DND-41 (cell line): ENCODE data around the gene IFIT2.

Source experiments
- ATAC-seq: fragments of 200-7000 bp; cut with Tn5 transposase; 3 replicates; pipeline ENCODE4 v1.9.1; 2021; ENCODE audit warnings: low read depth; ENCODE audit not compliant: insufficient read depth
- DNase-seq: peaks from one replicate; pipeline ENCODE4 v3.0.0-alpha.2; 2020
- H2AFZ ChIP-seq: 2 replicates; pipeline ENCODE4 v1.6.0; 2012; ENCODE audit warnings: low read depth, low read length
- H3K27ac ChIP-seq: 2 replicates; pipeline ENCODE4 v1.5.1; 2012; ENCODE audit warnings: low read length, inconsistent platforms
- H3K27me3 ChIP-seq: fragments of 200-600 bp; sonication (generic); 2 replicates; pipeline ENCODE4 v1.6.0; 2012; ENCODE audit warnings: low read length, mild to moderate bottlenecking, inconsistent platforms; ENCODE audit not compliant: insufficient read depth, poor library complexity
- H3K36me3 ChIP-seq: 2 replicates; pipeline ENCODE4 v1.5.1; 2012; ENCODE audit warnings: low read length, inconsistent platforms; ENCODE audit not compliant: insufficient read depth
- H3K4me1 ChIP-seq: 2 replicates; pipeline ENCODE4 v1.5.1; 2012; ENCODE audit warnings: mild to moderate bottlenecking, low read length; ENCODE audit not compliant: insufficient read depth
- H3K4me2 ChIP-seq: 2 replicates; pipeline ENCODE4 v1.6.0; 2012; ENCODE audit warnings: mild to moderate bottlenecking, moderate library complexity, low read length, inconsistent platforms; ENCODE audit not compliant: insufficient read depth
- H3K4me3 ChIP-seq, 2 experiments: fragments of 200-600 bp in 1 of 2; shearing (Covaris generic) in 1 of 2; 2 replicates each; pipeline ENCODE4 v1.5.1; 2012 to 2016; ENCODE audit warnings: inconsistent platforms in 2 of 2, low read length in 2 of 2, mild to moderate bottlenecking in 2 of 2, low read depth in 1 of 2, moderate library complexity in 1 of 2
- H3K79me2 ChIP-seq: 2 replicates; pipeline ENCODE4 v1.6.0; 2012; ENCODE audit warnings: low read length, inconsistent platforms; ENCODE audit not compliant: insufficient read depth
- H3K9ac ChIP-seq: 2 replicates; pipeline ENCODE4 v1.6.0; 2012; ENCODE audit warnings: low read depth, mild to moderate bottlenecking, inconsistent platforms, low read length, moderate library complexity
- H3K9me3 ChIP-seq: 2 replicates; pipeline ENCODE4 v1.5.1; 2012; ENCODE audit warnings: low read length, moderate library complexity, mild to moderate bottlenecking, inconsistent platforms; ENCODE audit not compliant: insufficient read depth, severe bottlenecking
- H4K20me1 ChIP-seq: 2 replicates; pipeline ENCODE4 v1.6.0; 2012; ENCODE audit warnings: low read length; ENCODE audit not compliant: insufficient read depth
- CTCF ChIP-seq: IDR thresholded peaks from 2 replicates; pipeline ENCODE4 v1.5.1; 2012; ENCODE audit warnings: borderline replicate concordance, low read length, moderate library complexity, mild to moderate bottlenecking; ENCODE audit not compliant: poor library complexity, severe bottlenecking; ENCODE audit errors: extremely low read depth
- EZH2 ChIP-seq: IDR thresholded peaks from 3 replicates; pipeline ENCODE4 v1.6.1; 2012; ENCODE audit warnings: borderline replicate concordance, low read depth, mild to moderate bottlenecking, moderate library complexity, low read length, inconsistent platforms; ENCODE audit not compliant: severe bottlenecking

IFIT2 gene

GRCh38 chr10:89345367-89346000 is 43.6 kb downstream of the IFIT2 start:
- H3K36me3 ChIP-seq = no peaks in the 10 kb centered on the region
- no peaks in the 10 kb centered on the region for H4K20me1 ChIP-seq
- no peaks in the 10 kb centered on the region for H3K9me3 ChIP-seq
- no peak overlapping the region for H3K4me2 ChIP-seq
- ATAC-seq (no peak), DNase-seq (no peak)
- no peak overlapping the region for H3K27ac ChIP-seq
- no peak overlapping the region for H3K9ac ChIP-seq
- no peaks in the 10 kb centered on the region for H3K27me3 ChIP-seq
- TF ChIP-seq CTCF (no peak), EZH2 (no peak)
- no peak overlapping the region for H3K4me3 ChIP-seq
- H3K4me1 ChIP-seq = no peaks in the 10 kb centered on the region
- H3K79me2 ChIP-seq = no peaks in the 10 kb centered on the region
- no peak overlapping the region for H2AFZ ChIP-seq

GRCh38 chr10:89346405-89347254 is 44.8 kb downstream of the IFIT2 start:
- H3K9ac ChIP-seq = no peak overlapping the region
- DNase-seq (no peak), ATAC-seq (no peak)
- H3K27me3 ChIP-seq = no peaks in the 10 kb centered on the region
- H3K9me3 ChIP-seq = no peaks in the 10 kb centered on the region
- no peaks in the 10 kb centered on the region for H3K4me1 ChIP-seq
- H4K20me1 ChIP-seq = no peaks in the 10 kb centered on the region
- no peak overlapping the region for H3K4me2 ChIP-seq
- H3K79me2 ChIP-seq = no peaks in the 10 kb centered on the region
- H3K27ac ChIP-seq = no peak overlapping the region
- H3K4me3 ChIP-seq = no peak overlapping the region
- no peaks in the 10 kb centered on the region for H3K36me3 ChIP-seq
- no peak for TF ChIP-seq CTCF
- TF ChIP-seq EZH2 = no peak
- H2AFZ ChIP-seq = no peak overlapping the region

GRCh38 chr10:89347701-89348457 is 46.0 kb downstream of the IFIT2 start:
- Histone ChIP-seq H3K9me3 (no peaks in the 10 kb centered on the region), H2AFZ (no peak overlapping the region), H3K27me3 (no peaks in the 10 kb centered on the region), H3K4me2 (no peak overlapping the region), H3K4me3 (no peak overlapping the region), H3K79me2 (no peaks in the 10 kb centered on the region), H3K36me3 (no peaks in the 10 kb centered on the region), H3K9ac (no peak overlapping the region), H3K4me1 (no peaks in the 10 kb centered on the region), H3K27ac (no peak overlapping the region), H4K20me1 (no peaks in the 10 kb centered on the region)
- TF ChIP-seq EZH2 (no peak), CTCF (no peak)
- ATAC-seq = no peak
- DNase-seq = no peak
